GM21528 (cell line): Measurements from ENCODE around the gene MMP25.
"Not testable (repeated sequence)": the region's sequence is repeated elsewhere in the genome, so short reads cannot be mapped to it uniquely, and the experiment has no call there.

ENCODE experiments used
- ATAC-seq: cut with Tn5 transposase; IDR thresholded peaks from one replicate; pipeline ENCODE4 v1.9.1; 2021; ENCODE audit warnings: mild to moderate bottlenecking, moderate library complexity; ENCODE audit not compliant: unreplicated experiment, low FRiP score

The MMP25 gene

GRCh38 chr16:3070608-3071111 is 24.3 kb downstream of the MMP25 start:
- no peak for ATAC-seq

- no peak for ATAC-seq
Measured at GRCh38 chr16:3071655-3072054, 25.3 kb downstream of the MMP25 start.

GRCh38 chr16:3072148-3072547 is 25.8 kb downstream of the MMP25 start:
- ATAC-seq = not testable (repeated sequence)

- ATAC-seq = not testable (repeated sequence)
Measured at GRCh38 chr16:3072576-3073263, 26.4 kb downstream of the MMP25 start.

- no peak for ATAC-seq
Measured at GRCh38 chr16:3073448-3073847, 27.1 kb downstream of the MMP25 start.

GRCh38 chr16:3074860-3075522 is 28.6 kb downstream of the MMP25 start:
- no peak for ATAC-seq

- no peak for ATAC-seq
Measured at GRCh38 chr16:3075523-3075915, 29.2 kb downstream of the MMP25 start.

- not testable (repeated sequence) for ATAC-seq
Measured at GRCh38 chr16:3075946-3076345, 29.6 kb downstream of the MMP25 start.

GRCh38 chr16:3076577-3076976 is 30.2 kb downstream of the MMP25 start:
- ATAC-seq = no peak

GRCh38 chr16:3080024-3080423 is 33.7 kb downstream of the MMP25 start:
- ATAC-seq = no peak

- ATAC-seq = not testable (repeated sequence)
Measured at GRCh38 chr16:3081957-3082356, 35.6 kb downstream of the MMP25 start.

GRCh38 chr16:3083408-3083807 is 37.0 kb downstream of the MMP25 start:
- ATAC-seq = not testable (repeated sequence)

- no peak for ATAC-seq
Measured at GRCh38 chr16:3084491-3084890, 38.1 kb downstream of the MMP25 start.

- ATAC-seq = no peak
Measured at GRCh38 chr16:3084969-3085670, 38.8 kb downstream of the MMP25 start.

- no peak for ATAC-seq
Measured at GRCh38 chr16:3085868-3086595, 39.7 kb downstream of the MMP25 start.

GRCh38 chr16:3086596-3087242 is 40.4 kb downstream of the MMP25 start:
- ATAC-seq = no peak

- ATAC-seq = no peak
Measured at GRCh38 chr16:3087243-3088235, 41.2 kb downstream of the MMP25 start.

GRCh38 chr16:3088450-3088849 is 42.1 kb downstream of the MMP25 start:
- no peak for ATAC-seq
